ENCODE results near the gene TMA7.

DNA sequence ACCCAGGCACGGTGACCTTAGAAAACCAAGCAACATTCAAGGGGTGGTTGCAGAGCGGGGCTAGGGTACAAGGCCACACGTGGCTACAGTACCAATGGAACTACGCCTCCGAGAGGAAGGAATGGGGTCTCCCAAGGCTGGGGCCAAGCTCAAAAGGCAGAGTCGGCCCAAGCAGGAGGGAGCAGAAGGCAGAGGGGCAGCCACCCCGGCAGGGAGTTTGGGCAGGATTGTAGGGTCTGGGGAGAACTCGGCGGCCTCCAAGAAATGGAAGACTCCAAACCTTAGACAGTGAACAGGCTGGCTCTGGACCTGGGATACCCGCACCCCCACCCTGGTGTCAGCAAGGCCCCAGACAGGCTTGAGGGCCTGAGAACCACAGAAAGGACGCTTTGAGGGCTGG, 35.1 kb downstream of the TMA7 start:
- TF ChIP-seq, protein P1, sequence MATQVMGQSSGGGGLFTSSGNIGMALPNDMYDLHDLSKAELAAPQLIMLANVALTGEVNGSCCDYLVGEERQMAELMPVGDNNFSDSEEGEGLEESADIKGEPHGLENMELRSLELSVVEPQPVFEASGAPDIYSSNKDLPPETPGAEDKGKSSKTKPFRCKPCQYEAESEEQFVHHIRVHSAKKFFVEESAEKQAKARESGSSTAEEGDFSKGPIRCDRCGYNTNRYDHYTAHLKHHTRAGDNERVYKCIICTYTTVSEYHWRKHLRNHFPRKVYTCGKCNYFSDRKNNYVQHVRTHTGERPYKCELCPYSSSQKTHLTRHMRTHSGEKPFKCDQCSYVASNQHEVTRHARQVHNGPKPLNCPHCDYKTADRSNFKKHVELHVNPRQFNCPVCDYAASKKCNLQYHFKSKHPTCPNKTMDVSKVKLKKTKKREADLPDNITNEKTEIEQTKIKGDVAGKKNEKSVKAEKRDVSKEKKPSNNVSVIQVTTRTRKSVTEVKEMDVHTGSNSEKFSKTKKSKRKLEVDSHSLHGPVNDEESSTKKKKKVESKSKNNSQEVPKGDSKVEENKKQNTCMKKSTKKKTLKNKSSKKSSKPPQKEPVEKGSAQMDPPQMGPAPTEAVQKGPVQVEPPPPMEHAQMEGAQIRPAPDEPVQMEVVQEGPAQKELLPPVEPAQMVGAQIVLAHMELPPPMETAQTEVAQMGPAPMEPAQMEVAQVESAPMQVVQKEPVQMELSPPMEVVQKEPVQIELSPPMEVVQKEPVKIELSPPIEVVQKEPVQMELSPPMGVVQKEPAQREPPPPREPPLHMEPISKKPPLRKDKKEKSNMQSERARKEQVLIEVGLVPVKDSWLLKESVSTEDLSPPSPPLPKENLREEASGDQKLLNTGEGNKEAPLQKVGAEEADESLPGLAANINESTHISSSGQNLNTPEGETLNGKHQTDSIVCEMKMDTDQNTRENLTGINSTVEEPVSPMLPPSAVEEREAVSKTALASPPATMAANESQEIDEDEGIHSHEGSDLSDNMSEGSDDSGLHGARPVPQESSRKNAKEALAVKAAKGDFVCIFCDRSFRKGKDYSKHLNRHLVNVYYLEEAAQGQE (IDR thresholded peaks at IDR 0.05; ENCODE audit: insufficient read depth in 1 of 2, low read depth in 2 of 2, low read length in 2 of 2), result no peak
- TF ChIP-seq POLR2AphosphoS5 (IDR thresholded peaks at IDR 0.05; ENCODE audit: low read depth, low read length), result no peak

All from PFSK-1 (cell line).